Nephron (organoid): ENCODE results near the gene BET1.

Experiments used
- H3K27ac Mint-ChIP-seq, 3 experiments: 2 replicates each; pipeline ENCODE4 v1.8.0; 2020; ENCODE audit warnings: mixed read lengths in 3 of 3, mild to moderate bottlenecking in 2 of 3, moderate library complexity in 1 of 3
- H3K27me3 Mint-ChIP-seq: 2 replicates; pipeline ENCODE4 v1.8.0; 2021; ENCODE audit warnings: low read depth, mild to moderate bottlenecking, moderate library complexity, mixed read lengths
- H3K36me3 Mint-ChIP-seq: 2 replicates; pipeline ENCODE4 v1.8.0; 2020; ENCODE audit warnings: low read depth, mixed read lengths
- H3K4me1 Mint-ChIP-seq: 2 replicates; pipeline ENCODE4 v1.8.0; 2020; ENCODE audit warnings: mixed read lengths
- H3K4me3 Mint-ChIP-seq, 3 experiments: 2 replicates each; pipeline ENCODE4 v1.8.0; 2020; ENCODE audit warnings: mild to moderate bottlenecking in 3 of 3, mixed read lengths in 3 of 3, moderate library complexity in 2 of 3
- H3K9me3 Mint-ChIP-seq: 2 replicates; pipeline ENCODE4 v1.8.0; 2020; ENCODE audit warnings: mixed read lengths
- CTCF ChIP-seq, 3 experiments: fragments of 200-600 bp; sonication (generic); IDR thresholded peaks; one replicate each; pipeline ENCODE4 v1.5.0; 2021; ENCODE audit warnings: antibody characterized with exemption in 3 of 3; ENCODE audit not compliant: unreplicated experiment in 3 of 3

BET1 gene

GRCh38 chr7:93944673-93945072 lies 59.5 kb downstream of the BET1 start:
- Mint-ChIP-seq H3K4me3 (no peak overlapping the region), H3K9me3 (no peaks in the 10 kb centered on the region), H3K36me3 (no peaks in the 10 kb centered on the region), H3K4me1 (no peaks in the 10 kb centered on the region), H3K27me3 (no peaks in the 10 kb centered on the region), H3K27ac (no peak overlapping the region)
- TF ChIP-seq CTCF (IDR thresholded peaks at IDR 0.05; ENCODE audit: unreplicated experiment in 3 of 3), result no peak

DNA sequence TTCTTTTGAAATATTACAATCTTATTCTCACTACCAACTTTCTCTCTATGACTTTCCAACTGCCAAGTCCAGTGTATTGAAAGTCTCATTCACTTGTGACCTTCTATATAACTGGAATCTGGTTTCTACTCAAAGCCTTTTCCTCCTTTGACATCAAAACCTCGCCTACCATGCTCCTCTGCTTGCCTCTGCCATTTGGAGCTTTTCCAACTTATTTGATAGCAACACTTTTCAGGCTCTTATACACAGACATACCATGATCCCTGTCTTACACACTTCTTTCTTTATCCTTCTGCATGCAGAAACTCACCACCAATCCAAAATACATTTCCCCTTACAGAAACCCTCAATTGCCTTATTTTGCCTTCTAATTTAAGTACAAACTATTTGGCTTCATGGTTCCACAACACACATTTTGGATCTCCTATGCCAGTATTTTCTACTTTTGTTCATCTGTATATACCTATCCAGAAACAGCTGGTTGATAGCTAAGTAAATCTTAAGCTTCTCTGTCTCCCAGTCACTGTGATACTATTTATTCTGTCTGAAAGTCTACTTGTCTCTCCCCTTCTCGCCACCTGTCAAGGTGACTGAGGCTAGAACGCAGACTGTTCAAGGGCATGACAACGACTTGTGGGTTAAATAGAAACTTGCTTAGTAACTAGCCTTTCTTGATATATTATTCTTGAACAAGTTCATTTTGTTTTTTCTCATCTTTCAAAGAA lies 60.2 kb downstream of the BET1 start:
- Mint-ChIP-seq H3K9me3 (no peaks in the 10 kb centered on the region), H3K27me3 (no peaks in the 10 kb centered on the region), H3K4me1 (no peaks in the 10 kb centered on the region), H3K36me3 (no peaks in the 10 kb centered on the region), H3K4me3 (no peak overlapping the region), H3K27ac (no peak overlapping the region)
- TF ChIP-seq CTCF (IDR thresholded peaks at IDR 0.05; ENCODE audit: unreplicated experiment in 3 of 3), result no peak
